ENCODE data around the gene FAM53B. TPM values are rescaled to one million over a fixed set of nuclear protein-coding genes. Genes with fewer than 3 reads are reported as not detected.

Gene FAM53B
- total RNA-seq, 1 donor from 2014 or later, result 27.1 TPM

DNA sequence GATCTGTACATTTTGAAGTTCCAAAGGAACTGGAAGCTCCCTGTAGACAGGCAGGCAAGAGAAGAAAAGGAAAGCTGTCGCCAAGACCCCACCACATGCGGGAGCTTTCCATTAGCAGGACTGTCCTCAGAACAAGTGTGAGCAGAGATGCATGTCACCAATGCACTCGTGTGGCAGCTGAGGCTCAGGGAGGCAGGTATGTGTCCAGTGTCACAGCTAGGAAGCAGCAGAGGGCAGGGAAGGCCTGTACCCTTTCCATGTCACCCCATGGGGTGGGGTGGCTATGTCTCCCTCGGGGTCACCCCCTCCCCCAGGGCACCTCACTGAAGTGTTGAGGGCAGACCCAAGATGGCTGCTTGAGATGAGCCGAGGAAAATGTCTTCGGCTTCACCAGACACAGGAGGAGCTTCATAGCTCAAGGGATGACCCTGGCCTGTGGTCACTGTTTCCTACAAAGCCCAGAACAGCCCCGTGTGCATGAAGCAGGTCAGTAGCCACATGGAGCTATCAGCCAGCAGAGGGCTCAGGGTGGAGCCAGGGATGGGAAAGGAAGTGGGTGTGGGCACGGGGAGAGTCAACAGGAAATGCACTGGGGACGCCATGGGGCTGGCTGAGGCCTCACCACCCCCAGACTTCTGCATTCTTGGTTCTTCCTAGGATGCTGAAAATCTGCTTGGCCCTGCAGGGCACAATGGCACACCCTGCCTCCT is 96.6 kb downstream of the FAM53B start:
- DNase-seq (ENCODE audit: low spot score), result peak; percentile 66

DNA sequence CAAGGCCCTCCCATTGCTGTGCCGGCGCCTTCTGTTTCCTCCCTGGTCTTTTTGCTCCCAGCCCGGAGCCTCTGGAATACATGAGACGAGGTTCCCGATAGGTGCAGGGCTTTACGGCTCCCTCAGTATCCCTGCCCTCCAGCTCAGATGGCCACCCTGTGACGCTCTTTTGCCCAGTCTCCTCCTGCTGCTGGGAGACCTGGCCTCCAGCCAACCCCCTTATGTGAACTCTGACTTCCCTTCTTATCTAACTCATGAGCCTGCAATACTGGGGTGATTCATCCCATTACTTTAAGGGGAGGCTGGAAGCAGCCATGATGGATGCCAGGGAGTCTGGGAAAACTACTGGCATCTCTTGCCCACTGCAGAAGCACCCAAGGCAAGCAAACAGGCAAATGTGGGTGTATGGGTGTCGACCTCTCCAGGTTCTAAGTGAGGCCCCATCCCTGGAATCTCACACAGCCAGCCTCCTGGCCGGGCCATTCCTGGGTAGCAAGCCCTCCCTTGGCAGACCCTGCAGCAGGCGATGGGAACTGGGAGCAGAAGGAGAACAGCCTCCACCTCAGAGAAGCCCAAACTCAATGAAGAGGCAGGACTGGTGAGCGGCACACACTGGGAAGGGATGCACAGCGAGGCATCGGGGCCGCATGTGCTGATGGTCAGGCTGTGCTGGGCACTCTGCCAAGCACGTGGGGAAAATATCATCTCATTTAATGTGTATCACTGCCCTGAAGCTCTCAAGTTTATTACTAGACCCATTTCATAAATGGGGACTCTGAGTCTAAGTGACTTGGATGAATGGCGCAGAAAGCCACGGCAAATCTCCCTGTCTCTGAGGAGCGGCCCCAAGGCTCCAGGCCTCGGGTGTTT is 97.5 kb downstream of the FAM53B start:
- DNase-seq (ENCODE audit: low spot score), result peak; percentile 80

DNA sequence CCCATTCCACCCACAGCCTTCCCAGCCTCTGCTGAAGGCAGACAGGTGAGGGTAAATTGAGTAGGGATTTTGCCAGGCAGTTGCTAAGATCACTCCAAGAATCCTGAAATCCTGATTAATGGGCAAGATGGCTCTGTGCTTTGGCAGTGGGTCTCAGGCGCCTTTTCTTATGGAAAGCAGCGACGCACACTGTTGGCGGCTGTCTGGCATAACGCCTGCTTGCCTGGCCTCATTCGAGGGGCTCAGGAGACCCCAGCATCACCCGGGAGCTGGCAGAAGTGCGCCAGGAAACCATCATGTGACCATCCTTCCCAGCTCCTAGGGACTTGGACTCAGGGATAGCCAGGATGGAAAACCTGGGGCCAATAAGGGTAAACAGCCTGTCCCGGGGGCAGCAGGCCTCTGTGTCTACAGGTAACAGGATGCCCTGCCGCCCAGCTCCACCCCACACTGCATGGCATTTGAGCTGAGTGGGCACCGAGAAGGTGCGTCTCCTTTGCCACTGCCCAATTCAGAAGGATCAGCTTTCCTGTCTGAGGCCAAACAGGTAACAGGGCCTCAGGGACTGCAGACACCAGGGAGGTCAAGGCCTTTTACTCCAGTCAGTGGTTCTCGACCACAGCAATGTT is 98.6 kb downstream of the FAM53B start:
- no peak for DNase-seq (ENCODE audit: low spot score)

DNA sequence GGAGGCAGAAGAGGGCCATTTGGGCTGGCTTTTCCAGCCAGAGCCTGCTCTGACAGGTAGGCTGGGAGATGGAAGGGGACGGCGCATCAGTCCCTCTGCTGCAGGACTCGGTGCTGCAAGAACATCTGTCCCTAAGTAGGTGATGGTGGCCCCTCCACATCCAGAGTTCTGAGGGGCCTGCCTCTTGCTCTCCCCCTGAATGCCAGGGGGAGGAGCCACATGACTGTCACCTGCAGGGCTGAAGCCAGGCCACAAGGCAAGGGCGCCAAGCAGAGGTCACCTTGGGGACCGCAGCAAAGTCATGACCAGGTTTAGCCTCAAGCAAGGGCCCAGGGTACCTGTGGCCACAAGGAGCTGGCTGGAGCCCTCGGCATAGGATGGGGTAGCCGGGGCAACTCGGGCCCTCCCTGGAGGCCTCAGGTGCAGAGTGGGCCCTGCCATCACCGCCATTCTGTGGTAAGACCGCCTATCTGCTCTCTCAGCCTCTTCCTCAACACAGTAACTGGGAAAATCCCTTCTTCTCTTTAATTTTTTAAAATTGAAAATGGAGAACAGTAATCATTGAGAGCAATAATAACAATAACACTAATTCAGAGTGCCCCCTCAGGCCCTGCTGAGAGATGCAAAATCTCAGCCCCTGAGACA is 99.3 kb downstream of the FAM53B start:
- DNase-seq (ENCODE audit: low spot score), result no peak

DNA sequence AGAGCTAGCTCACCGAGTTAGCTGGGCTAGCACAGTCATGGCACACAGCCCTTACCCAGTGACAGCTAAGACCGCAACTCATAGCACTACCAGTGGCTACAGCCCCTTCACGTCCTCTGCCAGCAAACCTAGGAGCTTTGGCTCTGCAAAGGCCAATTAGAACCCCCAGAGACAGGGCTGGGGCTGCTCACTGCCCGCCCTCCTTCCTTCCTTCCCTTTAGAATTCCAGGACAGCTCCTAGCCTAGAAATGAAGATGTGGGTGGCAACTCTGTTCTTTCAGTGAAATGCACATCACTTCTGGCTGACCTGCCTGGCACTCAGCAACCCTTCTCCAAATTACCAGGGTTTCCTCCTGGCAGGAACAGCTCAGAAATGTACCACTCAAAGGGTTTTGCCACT is 99.9 kb downstream of the FAM53B start:
- no peak for DNase-seq (ENCODE audit: low spot score)

DNA sequence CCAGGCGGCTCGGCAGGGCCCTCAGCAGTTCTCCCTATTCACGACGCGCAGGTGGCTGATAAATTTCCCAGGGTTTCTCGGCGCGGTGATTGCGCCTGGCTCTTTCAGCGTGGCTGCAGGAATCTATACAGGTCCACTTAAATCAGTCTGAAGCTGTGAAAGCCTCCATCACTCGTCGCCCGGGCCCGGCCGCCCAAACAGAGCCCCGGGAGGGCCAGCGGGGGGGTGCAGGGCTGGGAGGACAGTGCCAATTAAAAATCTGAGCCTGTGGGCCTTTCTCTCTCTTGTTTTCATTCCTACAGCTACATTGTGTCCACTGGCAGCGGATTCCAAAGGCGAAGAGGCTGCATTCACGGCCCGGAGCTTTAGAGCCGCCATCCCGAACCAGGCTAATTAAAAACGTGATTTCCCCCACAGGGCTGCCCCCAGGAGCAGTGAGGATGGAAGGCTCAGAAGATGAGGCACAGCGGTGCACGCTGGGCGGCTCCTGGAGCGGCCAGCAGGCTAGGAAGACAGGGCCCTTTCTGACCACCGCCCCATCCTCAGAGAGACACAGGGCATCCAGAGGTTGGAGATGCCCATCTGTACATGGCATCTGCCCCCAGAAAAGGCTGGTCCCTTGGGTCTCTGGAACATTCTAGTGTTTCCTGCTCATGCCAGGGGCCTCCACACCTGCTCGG is 100.7 kb downstream of the FAM53B start:
- no peak for DNase-seq (ENCODE audit: low spot score)

DNA sequence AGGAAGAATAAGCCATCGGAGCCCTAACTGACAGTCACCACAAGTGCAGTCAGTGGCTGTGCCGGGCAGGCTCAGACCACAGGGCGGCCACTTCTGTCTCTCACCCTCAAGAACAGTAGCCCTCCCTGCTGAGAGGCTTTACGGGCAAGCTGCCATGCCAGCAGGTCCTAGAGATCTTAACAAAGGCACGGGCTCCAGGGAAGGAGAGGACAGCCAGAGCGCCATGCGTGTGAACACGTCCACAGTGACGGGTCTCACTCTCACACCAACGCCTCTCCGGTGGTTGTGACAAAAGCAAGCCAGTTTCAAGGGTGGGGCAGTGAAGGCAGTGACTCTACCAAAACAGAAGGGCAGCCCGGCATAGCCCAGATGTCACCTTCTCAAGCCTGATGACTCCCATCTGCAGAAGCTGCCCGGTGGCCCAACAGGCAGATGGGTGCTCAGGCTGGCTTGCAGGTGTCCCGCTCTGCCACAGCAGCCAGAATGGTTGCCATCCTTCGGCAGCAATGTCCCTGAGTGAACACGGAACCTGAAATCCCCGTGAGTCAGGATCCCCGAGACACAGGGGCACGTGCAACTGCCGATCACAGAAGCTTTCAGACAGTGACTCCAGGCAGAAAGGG is 102.0 kb downstream of the FAM53B start:
- no peak for DNase-seq (ENCODE audit: low spot score)

DNA sequence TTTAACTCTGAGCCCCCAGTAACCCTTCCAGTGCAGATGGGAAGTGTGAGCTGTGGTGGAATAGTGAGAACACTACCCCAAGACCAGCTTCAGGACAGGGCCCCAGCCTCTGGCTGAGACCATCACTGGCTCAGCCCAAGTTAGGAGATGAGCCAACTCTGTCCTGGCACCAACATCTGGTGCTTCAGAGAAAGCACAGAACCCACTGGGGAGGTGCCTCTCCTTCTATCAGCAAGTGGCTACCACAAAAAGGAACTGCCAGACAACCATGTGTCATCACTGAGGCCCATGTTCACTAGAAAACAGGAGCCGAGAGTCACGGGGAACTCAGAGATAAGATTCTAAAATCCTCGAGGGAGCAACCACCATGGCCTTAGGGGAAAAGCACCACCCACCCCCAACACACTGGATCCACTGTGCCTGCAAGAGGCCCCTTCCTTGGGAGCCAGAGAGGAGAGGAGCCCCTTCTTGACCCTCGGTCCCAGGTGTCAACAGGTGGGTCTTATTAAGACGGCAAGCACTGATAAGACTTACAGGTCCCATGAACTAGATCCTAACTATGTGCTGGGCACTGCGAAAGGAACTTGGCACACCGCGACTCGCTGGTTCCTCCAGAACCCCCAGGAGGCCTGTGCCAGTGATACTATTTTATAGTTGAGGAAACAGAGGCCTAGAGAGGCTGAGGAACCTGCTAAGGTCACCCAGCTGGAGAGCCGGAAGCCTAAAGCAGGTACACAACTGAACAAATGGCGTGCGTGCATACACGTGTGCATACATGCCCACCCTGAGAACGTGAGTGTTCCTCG is 102.7 kb downstream of the FAM53B start:
- no peak for DNase-seq (ENCODE audit: low spot score)

DNA sequence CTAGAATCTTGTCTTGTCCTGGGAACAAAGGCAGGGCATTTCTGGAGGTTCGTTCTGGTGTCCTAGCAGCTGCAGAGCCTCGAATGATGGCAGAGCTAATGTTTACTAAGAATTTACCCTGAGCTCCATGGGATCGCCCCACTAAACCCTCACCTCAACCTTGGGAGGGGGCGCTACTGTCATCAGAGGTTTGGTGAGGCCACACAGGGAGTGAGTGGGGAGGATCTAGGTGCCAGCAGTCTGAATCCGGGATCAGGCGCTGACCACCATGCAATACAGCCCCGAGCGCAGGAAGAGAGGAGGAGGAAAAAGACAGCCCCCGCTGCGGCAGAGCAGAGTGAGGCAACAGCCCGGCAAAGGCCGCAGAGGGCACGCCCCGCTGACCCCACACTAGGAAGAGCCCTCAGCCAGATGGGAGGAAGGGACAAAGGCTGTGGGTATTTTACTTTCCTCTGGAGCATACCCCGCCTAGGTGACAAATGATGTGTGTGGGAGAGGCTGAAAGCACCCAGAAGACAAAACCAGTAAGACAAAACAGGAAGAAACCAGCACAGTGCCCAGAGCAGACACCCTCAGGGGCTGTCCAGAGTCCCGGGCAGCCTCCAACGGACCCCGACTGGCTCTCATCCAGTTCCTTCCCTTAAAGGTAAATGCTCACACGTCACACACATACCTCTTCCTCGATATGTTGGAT is 103.5 kb downstream of the FAM53B start:
- no peak for DNase-seq (ENCODE audit: low spot score)

DNA sequence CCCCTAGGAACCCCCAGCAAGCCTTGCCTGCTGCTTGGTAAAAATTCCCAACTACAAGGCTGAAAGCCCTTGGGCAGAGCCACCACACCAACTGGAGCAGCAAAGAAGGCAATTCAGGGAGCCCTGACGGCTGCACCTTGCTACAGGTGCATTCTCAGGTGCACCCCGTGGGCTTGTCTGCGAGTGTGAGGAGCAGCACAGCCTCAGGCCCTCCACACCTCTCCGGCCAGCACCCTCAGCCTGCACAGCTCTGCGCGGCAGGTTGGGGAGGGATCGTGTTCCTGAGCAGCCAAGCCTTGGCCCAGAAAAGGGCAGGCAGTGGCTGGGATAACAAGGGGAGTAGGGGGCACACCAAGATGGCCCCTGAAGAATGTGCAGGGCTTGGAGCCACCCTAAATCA is 104.1 kb downstream of the FAM53B start:
- no peak for DNase-seq (ENCODE audit: low spot score)

DNA sequence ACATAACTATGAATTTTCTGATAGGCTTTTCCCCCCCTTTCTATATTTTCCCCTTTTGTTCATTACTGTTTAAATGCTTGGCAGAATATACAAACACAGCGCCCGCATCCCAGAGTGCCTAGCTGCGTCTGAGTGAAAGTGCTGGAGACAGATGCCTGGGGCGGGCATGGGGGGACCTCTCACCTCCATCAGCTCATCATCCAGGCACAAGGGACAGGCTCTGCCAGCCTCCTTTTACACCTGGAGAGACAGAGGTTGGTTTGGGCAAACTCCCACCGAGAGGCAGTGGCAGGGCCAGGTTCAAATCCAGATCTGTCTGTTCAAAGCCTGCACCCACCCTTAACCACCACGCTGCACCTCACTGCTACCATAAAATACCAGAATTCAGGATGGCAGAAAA is 104.5 kb downstream of the FAM53B start:
- no peak for DNase-seq (ENCODE audit: low spot score)

DNA sequence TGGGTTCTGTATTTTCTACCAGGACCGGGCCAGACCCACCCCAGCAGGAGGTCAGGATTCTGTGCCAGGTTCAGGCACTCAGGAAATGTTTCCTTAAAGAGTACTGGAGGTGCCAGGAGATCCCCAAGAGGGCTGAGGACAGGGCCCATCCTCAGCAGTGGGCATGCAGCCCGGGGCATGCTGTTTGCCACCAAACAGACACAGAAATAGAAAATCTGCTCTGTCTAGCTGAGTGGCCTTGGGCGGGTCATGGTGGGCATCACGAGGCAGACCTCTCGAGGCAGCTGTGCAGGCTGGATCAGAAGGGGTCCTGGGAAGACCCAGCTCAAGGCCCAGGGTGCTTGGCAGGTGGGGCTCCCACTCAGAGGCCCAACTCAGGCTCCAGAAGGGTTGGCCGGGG is 105.0 kb downstream of the FAM53B start:
- no peak for DNase-seq (ENCODE audit: low spot score)

DNA sequence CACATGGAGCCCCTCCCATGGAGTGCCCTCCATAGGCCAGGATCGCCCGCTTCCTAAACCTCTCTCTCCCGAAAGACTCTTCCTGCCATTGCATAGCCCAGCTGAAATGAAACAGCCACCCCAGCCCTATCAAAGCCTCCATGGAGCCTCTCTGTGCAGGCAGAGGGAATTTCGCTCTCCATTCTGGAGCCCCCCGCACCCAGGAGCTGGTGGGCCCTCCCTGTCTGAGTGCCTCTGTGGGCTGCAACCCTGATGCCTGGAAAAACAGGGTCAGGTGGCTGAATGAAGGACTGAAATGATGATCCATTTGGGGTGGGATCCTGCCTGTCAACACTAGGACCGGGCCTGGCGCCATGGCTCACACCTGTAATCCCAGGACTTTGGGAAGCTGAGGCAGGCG is 106.4 kb downstream of the FAM53B start:
- no peak for DNase-seq (ENCODE audit: low spot score)

DNA sequence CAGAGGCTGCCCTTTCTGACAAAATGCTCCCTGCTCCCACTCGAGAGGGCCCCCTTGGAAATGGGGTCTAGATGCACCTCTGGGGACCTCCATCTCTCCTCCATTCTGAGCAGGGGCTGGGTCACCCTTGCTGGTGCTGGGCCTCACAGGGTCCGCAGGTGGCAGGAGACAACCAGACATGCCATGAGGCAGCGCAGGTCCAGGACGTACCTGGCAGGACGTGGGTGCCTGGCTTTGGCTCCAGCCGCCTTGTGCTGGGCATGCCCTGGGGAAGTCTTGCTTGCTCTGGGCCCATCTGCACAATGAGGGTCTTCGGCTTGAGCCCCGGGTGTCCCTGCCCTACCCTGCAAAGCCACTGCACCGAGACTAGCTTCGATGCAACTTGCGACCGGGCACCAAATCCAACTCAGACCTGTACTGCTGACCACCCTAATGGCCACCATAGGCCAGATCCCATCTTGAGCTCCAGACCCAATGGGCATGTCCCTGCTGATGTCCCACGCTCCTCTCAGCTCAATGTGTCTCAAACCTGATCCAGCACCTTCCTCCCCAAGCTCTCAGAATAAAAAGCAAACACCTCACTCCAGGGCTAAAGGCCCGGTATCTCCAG is 107.0 kb downstream of the FAM53B start:
- no peak for DNase-seq (ENCODE audit: low spot score)

DNA sequence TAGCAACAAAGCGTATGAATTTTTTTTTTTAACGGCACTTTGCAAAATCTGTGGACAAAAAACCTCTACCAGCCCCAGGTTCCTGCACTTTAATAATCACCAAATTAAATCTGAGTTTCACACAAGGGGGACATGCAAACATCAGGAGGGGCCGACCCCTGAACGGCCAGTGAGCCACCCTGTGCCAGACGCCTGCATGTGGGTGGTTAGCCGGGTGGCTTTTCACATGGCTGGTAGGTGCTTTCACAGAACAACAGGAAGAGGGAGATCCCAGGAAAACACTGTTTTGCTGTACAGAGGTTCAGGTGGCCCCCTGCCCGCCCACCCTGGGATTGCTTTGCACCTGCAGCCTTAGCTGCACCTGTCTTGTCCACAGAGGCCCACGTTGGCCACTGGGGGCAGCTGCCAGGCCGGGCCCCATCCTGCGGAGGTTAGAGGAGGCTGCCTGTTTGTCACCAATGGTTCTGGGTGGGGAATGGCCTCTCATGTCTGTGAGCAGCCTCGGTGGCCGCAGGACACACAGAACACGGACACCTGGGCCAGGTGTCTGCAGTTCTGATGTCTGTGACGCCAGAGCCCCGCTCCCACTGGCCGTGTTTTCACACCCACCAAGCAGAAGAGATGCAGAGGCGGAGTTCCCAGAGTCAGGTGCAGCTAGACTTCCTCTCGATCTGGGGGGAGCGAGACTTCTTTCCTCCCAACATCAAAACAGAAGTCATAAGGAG is 107.7 kb downstream of the FAM53B start:
- no peak for DNase-seq (ENCODE audit: low spot score)

DNA sequence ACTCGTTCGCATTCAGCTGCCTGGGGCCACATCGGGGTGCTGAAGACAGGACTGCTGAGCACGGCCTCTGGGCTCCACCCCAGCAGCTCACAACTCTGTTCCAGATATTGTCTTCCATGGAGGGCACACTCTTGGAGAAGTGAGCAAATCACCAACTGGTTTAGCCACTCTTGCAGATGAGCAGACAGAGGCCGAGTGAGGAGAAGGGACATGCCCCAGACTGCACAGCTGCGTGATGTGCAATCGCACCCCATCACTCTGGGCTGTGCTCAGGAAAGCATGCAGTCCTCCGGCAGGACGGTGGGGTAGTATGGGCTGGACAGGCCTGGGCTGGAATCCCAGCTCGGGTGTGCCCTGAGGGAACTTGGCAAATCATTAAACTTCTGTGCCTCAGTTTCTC is 111.6 kb downstream of the FAM53B start:
- no peak for DNase-seq (ENCODE audit: low spot score)

DNA sequence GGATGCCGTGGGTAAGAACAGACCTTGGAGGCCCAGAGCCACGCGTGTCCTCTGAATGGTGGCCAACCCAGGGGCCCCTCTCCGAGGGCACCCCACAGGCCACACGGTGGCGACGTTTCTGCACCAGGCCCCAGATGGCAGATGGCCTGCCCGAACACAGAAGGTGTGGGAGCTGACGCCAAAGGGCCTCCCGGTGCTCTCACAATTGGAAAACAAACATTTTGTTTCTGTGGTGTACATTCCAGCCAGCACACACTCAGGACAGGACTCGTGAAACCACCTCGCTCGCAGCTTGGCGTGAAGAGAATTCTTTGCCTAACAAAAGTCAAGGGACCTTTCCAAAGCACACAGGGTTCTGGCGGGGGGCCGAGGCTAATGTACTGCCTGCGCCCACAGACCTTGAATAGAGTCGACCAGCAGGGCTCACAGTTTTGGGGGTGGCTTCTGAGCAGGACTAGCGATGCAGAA is 112.1 kb downstream of the FAM53B start:
- no peak for DNase-seq (ENCODE audit: low spot score)

DNA sequence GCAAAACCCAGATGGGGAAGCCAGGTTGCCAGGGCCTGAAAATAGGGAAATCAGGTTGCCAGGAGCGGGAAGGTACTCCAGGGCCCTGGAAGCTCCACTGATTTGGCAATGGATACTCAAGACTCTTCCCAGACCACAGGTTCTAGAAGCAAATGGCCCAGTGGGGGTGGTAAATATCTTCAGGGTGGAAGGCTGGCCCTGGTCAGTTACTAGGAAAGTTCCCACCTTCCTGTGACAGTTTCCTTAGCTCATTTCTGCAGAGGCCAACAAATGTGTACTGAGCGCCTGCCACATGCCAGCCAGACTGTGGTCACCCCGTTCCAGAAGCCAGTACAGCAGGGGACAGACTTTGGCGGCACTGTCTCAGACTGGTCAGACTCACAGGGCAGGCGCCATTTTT is 113.6 kb downstream of the FAM53B start:
- DNase-seq (ENCODE audit: low spot score), result no peak

DNA sequence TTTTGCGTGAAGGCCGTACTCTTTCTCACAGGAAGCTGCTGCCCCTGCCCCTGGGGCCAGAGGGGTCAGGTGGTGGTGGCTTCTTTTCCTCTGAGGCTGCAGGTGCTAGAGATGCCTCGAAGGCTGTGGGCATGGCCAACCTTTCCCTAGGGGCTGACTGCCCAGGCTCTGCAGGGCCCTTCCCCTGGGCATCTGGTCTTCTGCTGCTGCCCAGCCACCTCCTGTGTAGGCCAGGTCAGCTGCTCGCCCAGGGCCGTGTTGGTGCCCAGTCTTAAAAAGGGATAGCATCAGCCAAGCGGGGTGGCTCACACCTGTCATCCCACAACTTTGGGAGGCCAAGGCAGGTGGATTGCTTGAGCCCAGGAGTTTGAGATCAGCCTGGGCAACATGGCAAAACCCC is 114.3 kb downstream of the FAM53B start:
- no peak for DNase-seq (ENCODE audit: low spot score)
